Kidney (tissue), 14 donors: ENCODE data around the gene GJA10. TPM values are rescaled to one million over a fixed set of nuclear protein-coding genes. Genes with fewer than 3 reads are reported as not detected.

ENCODE experiments used
- DNase-seq, 5 donors: peaks; one replicate each; pipeline ENCODE4 v3.0.0-alpha.2; 2013 to 2020
- FAIRE-seq: peaks from 2 replicates; lab custom pipeline; 2012; peaks lifted over from hg19 to GRCh38; lab: Jason Lieb, UNC
- H3K27ac ChIP-seq, 2 donors: one replicate each; pipeline ENCODE4 v1.7.0; 2013; ENCODE audit warnings: low read depth in 2 of 2, low read length in 2 of 2, inconsistent platforms in 1 of 2
- H3K27me3 ChIP-seq: one replicate; pipeline ENCODE4 v1.7.1; 2013; ENCODE audit warnings: low read length, inconsistent platforms; ENCODE audit not compliant: control insufficient read depth, insufficient read depth
- H3K36me3 ChIP-seq, 3 donors: one replicate each; pipeline versions ENCODE4 v1.7.0 to v1.7.1; 2013; ENCODE audit warnings: low read length in 3 of 3, control low read depth in 1 of 3, inconsistent platforms in 1 of 3; ENCODE audit not compliant: insufficient read depth in 3 of 3, control insufficient read depth in 2 of 3
- H3K4me1 ChIP-seq, 3 donors: one replicate each; pipeline versions ENCODE4 v1.7.0 to v1.7.1; 2013; ENCODE audit warnings: low read length in 3 of 3, inconsistent platforms in 1 of 3, low read depth in 1 of 3; ENCODE audit not compliant: control insufficient read depth in 2 of 3, insufficient read depth in 2 of 3
- H3K4me3 ChIP-seq, 3 donors: one replicate each; pipeline versions ENCODE4 v1.7.0 to v1.8.1; 2013; ENCODE audit warnings: low read length in 3 of 3, control low read depth in 1 of 3, inconsistent platforms in 1 of 3
- H3K9ac ChIP-seq, 3 donors: one replicate each; pipeline versions ENCODE4 v1.7.0 to v1.7.1; 2013; ENCODE audit warnings: low read length in 3 of 3, control low read depth in 1 of 3, inconsistent platforms in 1 of 3
- H3K9me3 ChIP-seq, 3 donors: one replicate each; pipeline versions ENCODE4 v1.7.0 to v1.7.1; 2013; ENCODE audit warnings: low read length in 3 of 3, control low read depth in 1 of 3, inconsistent platforms in 1 of 3; ENCODE audit not compliant: control insufficient read depth in 2 of 3, insufficient read depth in 1 of 3
- CTCF ChIP-seq: IDR thresholded peaks from 3 replicates; pipeline ENCODE4 v1.5.1; 2012; ENCODE audit warnings: mild to moderate bottlenecking, moderate library complexity, borderline replicate concordance; ENCODE audit not compliant: insufficient read depth; ENCODE audit errors: extremely low read depth
- intact Hi-C: fragments of 100-400 bp; cut with DNase I; formaldehyde crosslinking; loops from one replicate; pipeline ENCODE4 v1.11.1; 2022
- polyA plus RNA-seq: library from polyadenylated mRNA; stranded (reverse); fragments of 350-450 nt; fragmentation: Illumina TruSeq; extraction: RNeasy Lipid Tissue Mini Kit (QIAGEN cat#74804); gene quantifications from one replicate; pipeline ENCODE4 v1.2.3, GENCODE V29; 2014; ENCODE audit warnings: low read depth, low replicate concordance; ENCODE audit not compliant: insufficient read depth
- total RNA-seq: library from RNA; stranded (reverse); fragmentation: NEBNext Ultra II Directional; extraction: Animal tissue kit (Norgen Biotek cat#: 25700); gene quantifications from one replicate; pipeline ENCODE4 v1.2.1, GENCODE V29; 2021
- donor health status: control.
- donor health status: control.
- donor health status: control.
- donor health status: control.
- donor health status: control.
- donor health status: DM: yes; HTN: yes; CAD: no.
- donor health status: Normal renal cell carcinoma (clear cell type).

Gene GJA10
- total and polyA plus RNA-seq, 2 donors from 2014 or later = not detected

- H3K36me3 ChIP-seq = no peaks in the 10 kb centered on the region
- no peaks in the 10 kb centered on the region for H3K9me3 ChIP-seq
- intact Hi-C loops = no loop called here
- no peaks in the 10 kb centered on the region for H3K27me3 ChIP-seq
- H3K4me1 ChIP-seq = no peaks in the 10 kb centered on the region
- no peak overlapping the region for H3K4me3 ChIP-seq
- DNase-seq = no peak
- H3K9ac ChIP-seq = no peak overlapping the region
- FAIRE-seq = no peak
- no peak for TF ChIP-seq CTCF
- H3K27ac ChIP-seq = no peak overlapping the region
Measured at GRCh38 chr6:89886378-89887120, 7.7 kb upstream of the GJA10 start.

GRCh38 chr6:89887452-89888137 lies 6.7 kb upstream of the GJA10 start:
- Histone ChIP-seq H3K4me1 (no peaks in the 10 kb centered on the region), H3K36me3 (no peaks in the 10 kb centered on the region), H3K4me3 (no peak overlapping the region), H3K27me3 (no peaks in the 10 kb centered on the region), H3K27ac (no peak overlapping the region), H3K9ac (no peak overlapping the region), H3K9me3 (no peaks in the 10 kb centered on the region)
- DNase-seq (peak in 4 of 5 donors; percentile 4 to 76 (median 8)), FAIRE-seq (no peak)
- no peak for TF ChIP-seq CTCF
- intact Hi-C loops = no loop called here

- no peak overlapping the region for H3K9ac ChIP-seq
- intact Hi-C loops = no loop called here
- H3K36me3 ChIP-seq = no peaks in the 10 kb centered on the region
- no peak for DNase-seq
- no peak overlapping the region for H3K4me3 ChIP-seq
- no peaks in the 10 kb centered on the region for H3K9me3 ChIP-seq
- no peak for FAIRE-seq
- no peaks in the 10 kb centered on the region for H3K4me1 ChIP-seq
- H3K27me3 ChIP-seq = no peaks in the 10 kb centered on the region
- H3K27ac ChIP-seq = no peak overlapping the region
- TF ChIP-seq CTCF = no peak
Measured at GRCh38 chr6:89888138-89888514, 6.1 kb upstream of the GJA10 start.
